Activated CD8-positive, alpha-beta T cell treated with anti-CD3 and anti-CD28 coated beads, Interleukin-2, amount 10 ng/mL, durations not matched to agents 7 days and 5 days (primary cell): ENCODE data around the gene ACVR1C. TPM values are rescaled to one million over a fixed set of nuclear protein-coding genes. Genes with fewer than 3 reads are reported as not detected.
A peak's percentile ranks its signal among the peaks of the same experiment; 100 is the strongest.

Experiments used
- ATAC-seq: fragments of 150-1000 bp; cut with Tn5 transposase; one replicate; pipeline ENCODE4 v1.10.0; 2021; ENCODE audit warnings: moderate library complexity
- CTCF ChIA-PET: fragments of 350-600 bp; sonication (Branson Sonifier 250); formaldehyde crosslinking; loops from one replicate; lab custom pipeline; 2021; ENCODE audit warnings: antibody characterized with exemption; lab: Charles Lee
- POLR2A ChIA-PET: fragments of 350-600 bp; sonication (Branson Sonifier 250); formaldehyde crosslinking; loops from one replicate; lab custom pipeline; 2021; ENCODE audit warnings: antibody characterized with exemption; lab: Charles Lee
- DNase-seq: peaks from one replicate; pipeline ENCODE4 v3.0.0-alpha.2; 2020
- H3K27ac Mint-ChIP-seq: one replicate; pipeline ENCODE4 v1.8.0; 2021; ENCODE audit warnings: mild to moderate bottlenecking, mixed read lengths
- H3K27me3 Mint-ChIP-seq: one replicate; pipeline ENCODE4 v1.8.0; 2021; ENCODE audit warnings: low read depth, mixed read lengths
- H3K36me3 Mint-ChIP-seq: one replicate; pipeline ENCODE4 v1.8.0; 2021; ENCODE audit warnings: low read depth, mixed read lengths
- H3K4me1 Mint-ChIP-seq: one replicate; pipeline ENCODE4 v1.8.0; 2021; ENCODE audit warnings: low read depth, mixed read lengths
- H3K4me3 Mint-ChIP-seq: one replicate; pipeline ENCODE4 v1.8.0; 2021; ENCODE audit warnings: mild to moderate bottlenecking, mixed read lengths
- H3K9me3 Mint-ChIP-seq: one replicate; pipeline ENCODE4 v1.8.0; 2022; ENCODE audit warnings: mixed read lengths; ENCODE audit not compliant: insufficient read depth
- total RNA-seq, 2 experiments: library from RNA; stranded (reverse); gene quantifications; one replicate each; pipeline ENCODE4 v1.2.3, GENCODE V29; 2021

Gene ACVR1C
- total RNA-seq = under 1 TPM; 0.63 to 0.73 TPM

DNA sequence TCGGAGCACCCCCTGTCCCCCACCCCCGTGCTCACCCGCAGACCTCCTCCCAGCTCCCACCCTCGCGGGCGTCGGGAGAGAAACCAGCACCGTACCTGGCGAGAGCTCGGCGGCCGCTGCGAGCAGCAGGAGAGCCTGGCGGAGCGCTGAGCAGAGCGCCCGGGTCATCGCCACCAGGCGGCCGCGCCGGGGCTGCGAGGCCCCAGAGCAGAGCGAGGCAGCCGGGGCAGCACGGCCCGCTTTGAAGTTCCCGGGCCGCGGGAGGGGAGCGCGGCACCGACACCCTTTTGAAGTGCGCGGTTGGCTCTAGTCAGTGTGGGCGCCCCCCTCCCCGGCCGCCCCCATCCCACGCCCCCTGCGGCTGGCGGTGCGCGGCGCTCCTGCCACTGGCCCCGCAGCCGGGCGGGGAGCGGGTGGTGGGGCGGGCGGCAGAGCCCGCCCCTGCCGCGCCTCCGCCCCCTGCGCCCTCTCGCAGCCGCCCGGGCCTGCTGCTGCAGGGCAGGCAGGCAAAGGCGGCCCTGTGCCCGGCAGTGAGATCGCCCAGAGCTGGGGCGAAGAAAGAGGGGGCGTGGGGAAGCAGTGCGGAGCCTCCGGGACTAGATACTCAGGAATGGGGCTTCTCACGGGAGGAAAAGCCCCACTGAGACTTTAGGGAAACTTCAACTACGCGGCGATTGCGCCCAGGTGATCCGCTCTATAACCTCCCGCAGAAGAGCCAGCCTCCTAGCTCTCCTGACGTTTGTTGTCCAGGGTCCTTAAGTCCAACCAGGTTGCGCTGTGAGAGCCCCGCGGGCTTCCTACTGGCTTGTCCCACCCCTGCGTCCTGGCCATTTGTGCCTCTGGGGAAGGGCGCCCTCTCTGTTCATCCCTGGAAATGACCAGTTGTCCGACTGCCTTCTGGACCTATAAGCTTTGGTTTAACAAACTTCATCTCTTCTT, at the start of gene ACVR1C:
Gene ACVR1C, minus strand, starts transcription at position 388 of the 939 bp plus-strand sequence. Its CDS starts 220 bp downstream, at position 168.
- Mint-ChIP-seq H3K36me3 (no peaks in the 10 kb centered on the region), H3K27ac (no peak within 1 kb of the TSS), H3K9me3 (no peaks in the 10 kb centered on the region), H3K4me3 (peak within 1 kb of the TSS; percentile 81), H3K27me3 (peaks cover 15% of the 10 kb centered on the region), H3K4me1 (peaks cover 26% of the 10 kb centered on the region)
- CTCF ChIA-PET = interaction anchor here (0.6 to 3.7 kb wide), 38 partner anchors 10 to 1059 kb away, joined by 3 to 22 read pairs (median 4); partner anchors contain the start of genes ACVR1 and ERMN
- POLR2A ChIA-PET = interaction anchor here (0.6 to 1.1 kb wide), 4 partner anchors 12 to 248 kb away, joined by 3 read pairs; partner anchors contain the start of gene ACVR1
- DNase-seq (peak; percentile 75), ATAC-seq (peak; percentile 95)

DNA sequence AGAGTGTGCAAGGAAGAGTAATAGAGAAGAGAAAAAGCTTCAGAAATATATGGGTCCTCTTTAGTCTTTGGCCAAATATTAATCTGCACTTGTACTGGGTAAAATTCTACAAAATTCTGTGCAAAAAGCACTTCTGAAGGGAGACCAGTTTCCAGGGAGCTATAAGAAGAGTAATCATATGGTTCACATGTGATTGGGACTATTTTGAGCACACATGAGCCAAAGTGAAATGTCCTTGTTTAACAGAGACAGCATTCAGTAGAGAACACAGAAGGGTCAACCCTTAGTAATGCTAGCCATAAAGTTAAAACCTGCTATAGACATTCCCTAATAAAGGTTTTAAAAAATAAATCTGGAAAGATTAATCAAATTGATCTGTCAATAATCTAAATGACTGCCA, 49.3 kb upstream of the ACVR1C start:
- no peaks in the 10 kb centered on the region for H3K4me1 Mint-ChIP-seq
- DNase-seq = no peak
- H3K27me3 Mint-ChIP-seq = peaks cover 5% of the 10 kb centered on the region
- H3K4me3 Mint-ChIP-seq = no peak overlapping the region
- H3K9me3 Mint-ChIP-seq = no peaks in the 10 kb centered on the region
- no peak for ATAC-seq
- CTCF ChIA-PET = no interaction called here
- H3K27ac Mint-ChIP-seq = no peak overlapping the region
- no peaks in the 10 kb centered on the region for H3K36me3 Mint-ChIP-seq
- POLR2A ChIA-PET = interaction anchor here (0.6 kb wide), 1 partner anchor 11 kb away, joined by 3 read pairs; no protein-coding TSS in a partner anchor

DNA sequence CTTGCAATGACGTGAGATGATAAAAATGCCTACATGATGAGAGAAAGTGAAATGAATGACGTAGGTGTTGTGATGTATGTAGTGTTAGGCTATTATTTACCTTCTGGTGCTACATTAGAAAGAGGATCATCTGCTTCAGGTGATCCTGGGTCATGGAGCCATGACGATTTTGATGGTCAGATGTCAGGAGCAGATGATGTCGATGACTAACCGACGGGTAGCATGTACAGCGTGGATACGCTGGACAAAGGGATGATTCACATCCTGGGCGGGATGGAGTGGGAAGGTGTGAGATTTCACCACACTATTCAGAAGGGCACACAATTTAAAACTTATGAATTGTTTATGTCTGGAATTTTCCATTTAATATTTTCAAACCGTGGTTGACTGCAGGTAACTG, 43.5 kb upstream of the ACVR1C start:
- Mint-ChIP-seq H3K9me3 (no peaks in the 10 kb centered on the region), H3K4me3 (no peak overlapping the region), H3K27ac (no peak overlapping the region), H3K36me3 (no peaks in the 10 kb centered on the region), H3K27me3 (peaks cover 2% of the 10 kb centered on the region), H3K4me1 (no peaks in the 10 kb centered on the region)
- no peak for ATAC-seq
- no peak for DNase-seq
- CTCF ChIA-PET = no interaction called here
- POLR2A ChIA-PET = no interaction called here

DNA sequence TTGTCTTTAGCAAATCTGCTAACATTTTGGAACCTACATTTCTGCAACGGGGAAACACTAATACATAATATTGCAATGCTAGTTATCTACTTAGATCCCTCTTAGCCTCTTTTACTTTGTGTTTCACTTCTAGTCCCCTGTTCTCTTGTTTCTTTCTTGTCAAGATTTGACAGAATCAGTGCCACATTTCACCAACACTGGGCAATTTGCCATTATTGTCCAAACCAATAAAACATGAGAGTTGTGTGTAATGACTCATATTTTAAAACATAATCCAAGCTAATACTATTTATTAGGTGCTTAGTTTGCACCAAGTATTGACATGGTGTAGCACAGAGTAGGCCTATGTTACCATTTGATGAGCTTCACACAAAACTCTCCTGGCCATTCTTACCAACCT, 33.7 kb upstream of the ACVR1C start:
- ATAC-seq (no peak), DNase-seq (no peak)
- H3K4me1 Mint-ChIP-seq = no peaks in the 10 kb centered on the region
- no peak overlapping the region for H3K27ac Mint-ChIP-seq
- no peaks in the 10 kb centered on the region for H3K27me3 Mint-ChIP-seq
- no peak overlapping the region for H3K4me3 Mint-ChIP-seq
- ChIA-PET CTCF (no interaction called here), POLR2A (no interaction called here)
- H3K36me3 Mint-ChIP-seq = no peaks in the 10 kb centered on the region
- no peaks in the 10 kb centered on the region for H3K9me3 Mint-ChIP-seq

DNA sequence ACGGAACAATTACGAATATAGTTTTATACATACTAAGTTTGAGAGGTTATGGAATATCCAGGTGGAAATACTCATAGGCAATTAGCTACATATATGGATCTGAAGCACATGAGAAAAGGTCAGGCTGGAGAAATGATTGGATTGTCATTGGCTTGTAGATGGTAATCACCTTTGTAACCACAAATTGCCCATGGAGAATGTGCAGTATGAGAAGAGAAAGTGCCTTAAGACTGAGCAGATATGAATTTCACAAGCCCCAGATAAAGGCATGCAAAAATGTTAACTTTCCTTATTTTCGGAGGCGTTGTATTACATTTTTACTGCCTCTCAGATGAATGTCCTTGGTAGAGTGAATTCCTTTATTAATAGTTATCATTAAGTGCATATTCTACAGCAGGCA, 33.1 kb upstream of the ACVR1C start:
- no peak for DNase-seq
- Mint-ChIP-seq H3K36me3 (no peaks in the 10 kb centered on the region), H3K27ac (no peak overlapping the region), H3K4me3 (no peak overlapping the region), H3K9me3 (no peaks in the 10 kb centered on the region), H3K4me1 (no peaks in the 10 kb centered on the region), H3K27me3 (no peaks in the 10 kb centered on the region)
- ChIA-PET CTCF (no interaction called here), POLR2A (no interaction called here)
- no peak for ATAC-seq

DNA sequence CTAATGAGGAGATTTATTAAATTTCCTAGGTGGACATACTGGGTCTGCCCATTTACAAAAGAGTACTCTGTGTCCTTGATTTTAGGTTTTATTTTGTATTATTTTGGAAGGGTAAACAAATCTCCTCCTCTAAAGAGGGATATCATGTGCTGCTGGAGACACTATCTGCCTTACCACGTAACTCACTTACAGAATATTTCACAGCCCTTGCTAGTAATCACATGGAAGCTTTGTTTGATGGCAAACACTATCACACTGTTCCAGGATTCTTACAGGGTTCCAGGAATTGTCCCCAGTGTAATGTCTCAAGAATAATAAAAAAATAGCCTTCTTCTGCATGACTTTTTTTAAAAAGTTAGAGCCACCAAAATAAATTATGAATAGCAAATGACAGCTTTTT, 29.2 kb upstream of the ACVR1C start:
- ChIA-PET CTCF (interaction anchor here (1.1 kb wide), 1 partner anchor 29 kb away, joined by 5 read pairs; the partner anchor contains the start of gene ACVR1C), POLR2A (no interaction called here)
- Mint-ChIP-seq H3K27me3 (no peaks in the 10 kb centered on the region), H3K4me3 (no peak overlapping the region), H3K36me3 (no peaks in the 10 kb centered on the region), H3K4me1 (no peaks in the 10 kb centered on the region), H3K27ac (no peak overlapping the region), H3K9me3 (no peaks in the 10 kb centered on the region)
- no peak for DNase-seq
- no peak for ATAC-seq

DNA sequence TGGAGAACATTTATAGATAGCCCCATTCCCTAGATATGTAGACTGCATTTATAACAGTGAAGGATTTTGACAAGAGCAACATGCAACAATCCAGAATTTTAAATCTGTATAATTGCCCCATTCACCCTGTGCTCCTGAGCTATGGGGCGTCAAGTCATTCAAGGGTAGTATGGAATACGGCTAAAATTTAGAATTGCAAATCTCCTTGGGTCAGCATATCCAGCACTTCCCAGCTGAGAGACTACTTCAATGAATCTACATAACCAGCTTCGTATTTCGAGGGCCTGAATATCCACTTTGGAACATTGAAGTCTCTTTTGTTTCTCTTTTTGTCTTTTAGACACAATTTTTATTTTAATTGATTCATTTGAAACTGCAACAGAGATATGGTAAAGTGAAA, 28.4 kb upstream of the ACVR1C start:
- DNase-seq (no peak), ATAC-seq (no peak)
- POLR2A ChIA-PET = interaction anchor here (0.6 kb wide), 1 partner anchor 228 kb away, joined by 3 read pairs; no protein-coding TSS in a partner anchor
- no peaks in the 10 kb centered on the region for H3K9me3 Mint-ChIP-seq
- H3K27ac Mint-ChIP-seq = no peak overlapping the region
- H3K4me1 Mint-ChIP-seq = no peaks in the 10 kb centered on the region
- H3K36me3 Mint-ChIP-seq = no peaks in the 10 kb centered on the region
- H3K27me3 Mint-ChIP-seq = no peaks in the 10 kb centered on the region
- CTCF ChIA-PET = interaction anchor here (1.1 kb wide), 1 partner anchor 28 kb away, joined by 5 read pairs; the partner anchor contains the start of gene ACVR1C
- no peak overlapping the region for H3K4me3 Mint-ChIP-seq

DNA sequence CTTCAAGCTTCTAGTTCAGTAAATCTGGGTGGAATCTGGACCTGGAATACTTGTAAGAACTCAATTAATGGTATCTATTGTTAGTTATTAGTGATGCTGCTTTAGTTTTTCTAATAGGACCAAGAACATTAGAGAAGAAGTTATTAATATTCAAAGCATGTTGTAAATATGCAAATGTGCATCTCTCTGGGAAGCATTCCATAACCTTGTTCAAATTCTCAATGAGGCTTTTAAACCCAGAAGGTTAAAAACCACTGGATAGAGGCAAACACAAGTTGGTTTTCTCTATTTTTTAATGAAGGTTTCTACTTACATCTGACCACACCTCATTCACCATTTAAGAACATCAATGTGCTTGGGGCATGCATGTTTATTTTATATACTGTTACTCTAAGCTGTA, 16.1 kb upstream of the ACVR1C start:
- CTCF ChIA-PET = interaction anchor here (5.1 kb wide), 1 partner anchor 16 kb away, joined by 22 read pairs; the partner anchor contains the start of gene ACVR1C

DNA sequence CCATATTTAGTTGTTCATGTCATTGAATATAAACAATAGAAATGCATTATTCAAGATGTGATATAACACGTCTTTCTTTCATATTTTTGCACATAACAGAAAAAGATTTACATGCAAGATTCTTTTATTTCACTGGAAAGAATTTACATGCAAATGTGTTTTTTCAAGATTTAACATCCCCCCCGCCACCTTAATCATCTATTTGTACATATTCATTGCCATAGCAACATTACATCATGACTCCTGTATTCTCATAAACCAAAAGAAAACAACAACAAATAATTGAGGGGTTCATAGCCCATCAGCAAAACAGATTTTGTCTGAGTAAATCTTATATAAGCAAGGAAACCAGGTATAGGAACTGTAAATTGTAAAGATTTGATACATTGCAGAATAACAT, 3.2 kb upstream of the ACVR1C start:
- H3K4me1 Mint-ChIP-seq = peaks cover 13% of the 10 kb centered on the region
- H3K4me3 Mint-ChIP-seq = no peak overlapping the region
- no peaks in the 10 kb centered on the region for H3K9me3 Mint-ChIP-seq
- H3K36me3 Mint-ChIP-seq = no peaks in the 10 kb centered on the region
- ChIA-PET CTCF (no interaction called here), POLR2A (no interaction called here)
- DNase-seq = no peak
- no peak for ATAC-seq
- H3K27ac Mint-ChIP-seq = no peak overlapping the region
- H3K27me3 Mint-ChIP-seq = peaks cover 19% of the 10 kb centered on the region

More for the DNA sequence above, 16.1 kb upstream of the ACVR1C start:
- Mint-ChIP-seq H3K27me3 (peaks cover 10% of the 10 kb centered on the region), H3K4me3 (no peak overlapping the region), H3K9me3 (no peaks in the 10 kb centered on the region), H3K4me1 (no peaks in the 10 kb centered on the region), H3K27ac (no peak overlapping the region), H3K36me3 (no peaks in the 10 kb centered on the region)
- no peak for ATAC-seq
- DNase-seq = no peak
- POLR2A ChIA-PET = no interaction called here

DNA sequence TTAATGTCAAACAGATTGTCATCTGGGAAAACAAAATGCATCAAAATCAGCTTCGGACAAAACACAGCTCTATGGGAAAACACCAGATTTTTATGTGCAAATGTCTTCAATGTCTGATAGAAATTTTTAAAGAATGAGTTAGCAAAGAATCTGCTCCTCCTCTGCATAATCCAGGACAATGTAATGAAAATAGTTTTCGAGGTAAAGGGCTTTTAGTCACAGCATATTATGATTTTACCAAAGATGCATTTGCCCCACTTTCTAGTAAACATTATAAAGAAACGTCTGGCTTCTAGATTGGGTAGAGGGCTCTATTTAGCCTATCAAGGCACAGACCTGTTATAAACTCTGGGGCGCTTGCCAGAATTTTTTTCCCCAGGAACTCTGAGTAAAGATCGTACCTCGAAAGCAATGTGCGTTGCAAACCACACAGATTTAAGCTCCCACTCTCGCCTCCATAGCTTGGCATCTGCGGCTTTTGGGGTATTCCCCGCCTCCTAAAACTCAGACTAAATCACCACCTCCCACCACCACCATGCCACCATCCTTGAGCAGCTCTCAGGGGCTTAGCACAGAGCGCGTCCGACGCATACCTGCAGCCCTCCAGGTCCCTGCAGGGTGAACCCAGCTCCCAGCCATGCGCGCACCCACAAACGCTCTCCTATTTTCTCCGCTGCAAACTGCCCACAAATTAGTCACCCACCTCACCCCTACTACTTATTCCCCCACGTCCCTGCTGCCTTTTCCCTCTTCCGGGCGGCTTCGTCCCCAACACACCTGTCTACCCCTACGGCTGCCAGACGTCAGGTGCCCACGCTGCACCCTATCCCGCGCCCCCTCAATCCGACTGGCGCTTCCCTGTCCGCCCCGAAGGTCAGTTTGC, 829 bp downstream of the ACVR1C start:
- POLR2A ChIA-PET = interaction anchor here (0.6 to 1.1 kb wide), 2 partner anchors 13 to 188 kb away, joined by 3 read pairs; no protein-coding TSS in a partner anchor

DNA sequence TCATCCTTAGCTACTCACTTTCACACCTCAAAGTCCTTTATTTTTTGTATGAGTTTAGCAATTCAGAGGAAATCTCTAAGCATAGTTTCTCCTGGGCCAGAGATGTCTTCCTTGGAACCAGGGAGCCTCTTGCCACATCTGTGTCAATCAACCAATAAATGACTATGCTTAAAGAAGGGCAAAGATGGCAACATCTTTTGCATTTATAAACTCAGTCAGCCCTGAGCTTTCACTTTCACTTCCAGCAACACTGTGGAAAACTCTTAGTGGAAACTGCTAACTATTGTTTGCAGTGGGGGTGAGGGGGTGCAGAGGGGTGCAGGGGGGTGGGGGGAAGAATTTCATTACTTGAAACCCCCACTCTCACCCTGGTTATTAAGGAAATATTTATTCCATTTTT, 3.4 kb downstream of the ACVR1C start:
- DNase-seq = peak; percentile 38
- no peak for ATAC-seq
- H3K4me3 Mint-ChIP-seq = peak overlapping the region; percentile 29
- no peaks in the 10 kb centered on the region for H3K9me3 Mint-ChIP-seq
- ChIA-PET POLR2A (interaction anchor here (0.9 kb wide), 1 partner anchor 251 kb away, joined by 3 read pairs; no protein-coding TSS in a partner anchor), CTCF (interaction anchor here (0.9 to 3.1 kb wide), 7 partner anchors 28 to 323 kb away, joined by 3 to 12 read pairs (median 4); no protein-coding TSS in a partner anchor)
- H3K27ac Mint-ChIP-seq = no peak overlapping the region
- no peaks in the 10 kb centered on the region for H3K36me3 Mint-ChIP-seq
- H3K27me3 Mint-ChIP-seq = peaks cover 17% of the 10 kb centered on the region
- peaks cover 26% of the 10 kb centered on the region for H3K4me1 Mint-ChIP-seq

More for the DNA sequence above, 829 bp downstream of the ACVR1C start:
- H3K4me3 Mint-ChIP-seq = peak overlapping the region; percentile 77
- H3K27me3 Mint-ChIP-seq = peaks cover 14% of the 10 kb centered on the region
- H3K4me1 Mint-ChIP-seq = peaks cover 26% of the 10 kb centered on the region
- CTCF ChIA-PET = interaction anchor here (0.7 to 3.7 kb wide), 26 partner anchors 9 to 1060 kb away, joined by 3 to 22 read pairs (median 6); partner anchors contain the start of genes ACVR1 and ERMN
- peak; percentile 38 for DNase-seq
- no peak overlapping the region for H3K27ac Mint-ChIP-seq
- H3K9me3 Mint-ChIP-seq = no peaks in the 10 kb centered on the region
- H3K36me3 Mint-ChIP-seq = no peaks in the 10 kb centered on the region
- ATAC-seq = peak; percentile 29
